Esophagus muscularis mucosa (tissue), 3 donors: ENCODE data around the gene KRT40.

Experiments used
- CTCF ChIP-seq, 3 experiments: fragments of 200-600 bp in 2 of 3; fragments of 450-650 bp in 1 of 3; sonication (generic) in 2 of 3; IDR thresholded peaks; one replicate each; pipeline ENCODE4 v1.5.1; 2017 to 2019; ENCODE audit warnings: antibody characterized with exemption in 3 of 3, mild to moderate bottlenecking in 2 of 3, moderate library complexity in 1 of 3
- POLR2A ChIP-seq: fragments of 450-650 bp; IDR thresholded peaks from one replicate; pipeline ENCODE4 v1.6.1; 2017; ENCODE audit warnings: antibody characterized with exemption, moderate library complexity, mild to moderate bottlenecking, low read depth
- POLR2AphosphoS5 ChIP-seq, 2 donors: sonication (generic); formaldehyde crosslinking; IDR thresholded peaks; one replicate each; pipeline ENCODE4 v1.6.1; 2017; ENCODE audit warnings: antibody characterized with exemption in 2 of 2

- TF ChIP-seq CTCF (IDR thresholded peaks at IDR 0.05) (no peak), POLR2AphosphoS5 (IDR thresholded peaks at IDR 0.05) (no peak), POLR2A (no peak)
Measured at GRCh38 chr17:40949418-40949817, 34.7 kb downstream of the KRT40 start.
